Neuronal stem cell (in vitro differentiated cells): ENCODE measurements around the gene ZIC4.

Experiments used
- DNase-seq: peaks from one replicate; pipeline ENCODE4 v3.0.0-alpha.2; 2013; ENCODE audit warnings: low spot score
- H2AFZ ChIP-seq: one replicate; pipeline ENCODE4 v1.6.1; 2013; ENCODE audit warnings: mild to moderate bottlenecking, low read length, inconsistent platforms
- H2AK5ac ChIP-seq: 2 replicates; pipeline ENCODE4 v1.6.1; 2013; ENCODE audit warnings: low read depth, mild to moderate bottlenecking, inconsistent platforms, low read length, moderate library complexity, mixed read lengths
- H2BK120ac ChIP-seq: 2 replicates; pipeline ENCODE4 v1.6.1; 2013; ENCODE audit warnings: low read depth, mild to moderate bottlenecking, inconsistent platforms, low read length, moderate library complexity, mixed read lengths
- H2BK12ac ChIP-seq: one replicate; pipeline ENCODE4 v1.6.1; 2013; ENCODE audit warnings: low read length, inconsistent platforms
- H2BK15ac ChIP-seq: 2 replicates; pipeline ENCODE4 v1.6.1; 2013; ENCODE audit warnings: mild to moderate bottlenecking, low read length, inconsistent platforms, mixed read lengths
- H2BK5ac ChIP-seq: one replicate; pipeline ENCODE4 v1.6.1; 2013; ENCODE audit warnings: inconsistent platforms, mild to moderate bottlenecking, low read length, moderate library complexity
- H3K14ac ChIP-seq: one replicate; pipeline ENCODE4 v1.6.1; 2013; ENCODE audit warnings: low read length, inconsistent platforms
- H3K18ac ChIP-seq: 2 replicates; pipeline ENCODE4 v1.6.1; 2013; ENCODE audit warnings: low read length, inconsistent platforms
- H3K23ac ChIP-seq: 2 replicates; pipeline ENCODE4 v1.6.1; 2013; ENCODE audit warnings: low read depth, mild to moderate bottlenecking, mixed read lengths, low read length, inconsistent platforms; ENCODE audit not compliant: poor library complexity
- H3K27ac ChIP-seq: replicated peaks from 3 replicates; pipeline ENCODE4 v1.5.1; 2013; ENCODE audit warnings: low read length, inconsistent platforms
- H3K27me3 ChIP-seq, 3 experiments: 2 replicates each; pipeline ENCODE4 v1.6.1; 2013; ENCODE audit warnings: low read length in 3 of 3, mild to moderate bottlenecking in 2 of 3, inconsistent platforms in 1 of 3, low read depth in 1 of 3, mixed read lengths in 1 of 3, moderate library complexity in 1 of 3; ENCODE audit not compliant: control insufficient read depth in 3 of 3, insufficient read depth in 3 of 3
- H3K36me3 ChIP-seq, 2 donors: replicated peaks in 1 of 2; 2 replicates each; pipeline ENCODE4 v1.6.1; 2013; ENCODE audit warnings: low read length in 2 of 2; ENCODE audit not compliant: control insufficient read depth in 2 of 2, insufficient read depth in 2 of 2
- H3K4ac ChIP-seq: 2 replicates; pipeline ENCODE4 v1.6.1; 2013; ENCODE audit warnings: inconsistent platforms, mild to moderate bottlenecking, low read length, moderate library complexity
- H3K4me1 ChIP-seq, 2 donors: 1 replicate in 1 of 2; 2 replicates in 1 of 2; pipeline ENCODE4 v1.6.1; 2013; ENCODE audit warnings: low read length in 2 of 2, low read depth in 1 of 2; ENCODE audit not compliant: control insufficient read depth in 2 of 2, insufficient read depth in 1 of 2
- H3K4me2 ChIP-seq: one replicate; pipeline ENCODE4 v1.6.1; 2013; ENCODE audit warnings: mild to moderate bottlenecking, low read length, inconsistent platforms; ENCODE audit not compliant: insufficient read depth, poor library complexity, severe bottlenecking
- H3K4me3 ChIP-seq, 2 donors: 2 replicates each; pipeline ENCODE4 v1.5.1; 2013; ENCODE audit warnings: low read length in 2 of 2, mild to moderate bottlenecking in 2 of 2, inconsistent platforms in 1 of 2, moderate library complexity in 1 of 2
- H3K79me1 ChIP-seq: one replicate; pipeline ENCODE4 v1.6.1; 2013; ENCODE audit warnings: low read depth, mild to moderate bottlenecking, inconsistent platforms, low read length, moderate library complexity
- H3K9ac ChIP-seq: one replicate; pipeline ENCODE4 v1.6.1; 2013; ENCODE audit warnings: mild to moderate bottlenecking, low read depth, low read length, inconsistent platforms; ENCODE audit not compliant: poor library complexity
- H3K9me3 ChIP-seq, 2 donors: replicated peaks in 1 of 2; 2 replicates each; pipeline versions ENCODE3 to v1.6.1; 2013; ENCODE audit warnings: low read length in 2 of 2, mild to moderate bottlenecking in 2 of 2, inconsistent platforms in 1 of 2, low read depth in 1 of 2, mixed read lengths in 1 of 2, moderate library complexity in 1 of 2; ENCODE audit not compliant: control insufficient read depth in 2 of 2, insufficient read depth in 1 of 2
- H4K8ac ChIP-seq: one replicate; pipeline ENCODE4 v1.6.1; 2013; ENCODE audit warnings: low read depth, mild to moderate bottlenecking, inconsistent platforms, low read length, moderate library complexity
- H4K91ac ChIP-seq: one replicate; pipeline ENCODE4 v1.6.1; 2013; ENCODE audit warnings: low read length, low read depth, mild to moderate bottlenecking, inconsistent platforms; ENCODE audit not compliant: poor library complexity
- WGBS, 2 donors: extraction: QIAGEN DNeasy Blood & Tissue Kit; methylation state at CpG; one replicate each; pipeline ENCODE4 v1.1.7; 2013; ENCODE audit warnings: missing lambda C conversion rate in 2 of 2, mixed read lengths in 1 of 2; ENCODE audit not compliant: insufficient read length in 2 of 2, insufficient replicate concordance in 1 of 2; ENCODE audit errors: extremely low coverage in 2 of 2; 5-methylcytosine and 5-hydroxymethylcytosine counted together

Gene ZIC4

DNA sequence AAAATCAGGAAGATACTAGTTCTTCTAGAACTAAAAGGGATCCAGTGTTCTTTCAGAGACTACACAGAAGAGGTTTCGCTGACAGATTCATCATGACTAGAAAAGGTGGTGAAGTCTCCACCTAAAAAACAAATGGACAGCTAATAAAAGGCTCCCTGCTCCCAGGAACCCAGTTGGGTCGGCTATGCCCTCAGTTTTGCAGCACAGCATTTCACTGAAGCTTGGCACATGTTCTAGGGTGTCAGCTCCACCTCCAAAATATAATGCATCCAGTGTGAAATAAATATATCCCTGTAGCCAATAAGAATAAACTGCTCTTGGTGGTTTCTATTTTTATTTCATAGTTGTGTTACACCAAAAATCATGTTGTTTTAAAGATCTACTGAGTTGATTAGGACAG, 55.0 kb downstream of the ZIC4 start:
- Histone ChIP-seq H3K79me1 (no peaks in the 10 kb centered on the region), H3K18ac (no peak overlapping the region), H3K4ac (no peak overlapping the region), H3K4me1 (peaks cover 5% of the 10 kb centered on the region in 2 donors), H2BK12ac (no peak overlapping the region), H3K23ac (no peak overlapping the region), H3K14ac (no peak overlapping the region), H3K36me3 (no peaks in the 10 kb centered on the region), H3K4me2 (no peak overlapping the region), H3K27me3 (peaks cover 0 to 89% (median 3%) of the 10 kb centered on the region in 3 experiments), H3K27ac (no peak overlapping the region), H3K9me3 (no peaks in the 10 kb centered on the region), H2BK5ac (no peak overlapping the region), H2AK5ac (no peak overlapping the region), H2BK15ac (no peak overlapping the region), H4K91ac (no peak overlapping the region), H4K8ac (no peak overlapping the region), H3K4me3 (no peak overlapping the region), H3K9ac (no peak overlapping the region), H2BK120ac (no peak overlapping the region), H2AFZ (no peak overlapping the region)
- no peak for DNase-seq
- no CpG with 5 or more reads among the region's 2 CpGs for WGBS, 2 donors

- Histone ChIP-seq H3K27me3 (peaks cover 0 to 81% (median 0%) of the 10 kb centered on the region in 3 experiments), H3K4me2 (no peak overlapping the region), H2BK5ac (no peak overlapping the region), H4K91ac (no peak overlapping the region), H3K79me1 (no peaks in the 10 kb centered on the region), H3K18ac (no peak overlapping the region), H3K4me3 (no peak overlapping the region), H2AFZ (no peak overlapping the region), H2AK5ac (no peak overlapping the region), H3K14ac (no peak overlapping the region), H3K4me1 (no peaks in the 10 kb centered on the region), H2BK12ac (no peak overlapping the region), H2BK120ac (no peak overlapping the region), H3K9me3 (no peaks in the 10 kb centered on the region), H3K27ac (no peak overlapping the region), H3K23ac (no peak overlapping the region), H3K36me3 (no peaks in the 10 kb centered on the region), H4K8ac (no peak overlapping the region), H3K9ac (no peak overlapping the region), H2BK15ac (no peak overlapping the region), H3K4ac (no peak overlapping the region)
- WGBS, 2 donors: no CpG with 5 or more reads among the region's 1 CpG
- DNase-seq: no peak
These were observed 57.4 kb downstream of the ZIC4 start for GRCh38 chr3:147348976-147349375.

DNA sequence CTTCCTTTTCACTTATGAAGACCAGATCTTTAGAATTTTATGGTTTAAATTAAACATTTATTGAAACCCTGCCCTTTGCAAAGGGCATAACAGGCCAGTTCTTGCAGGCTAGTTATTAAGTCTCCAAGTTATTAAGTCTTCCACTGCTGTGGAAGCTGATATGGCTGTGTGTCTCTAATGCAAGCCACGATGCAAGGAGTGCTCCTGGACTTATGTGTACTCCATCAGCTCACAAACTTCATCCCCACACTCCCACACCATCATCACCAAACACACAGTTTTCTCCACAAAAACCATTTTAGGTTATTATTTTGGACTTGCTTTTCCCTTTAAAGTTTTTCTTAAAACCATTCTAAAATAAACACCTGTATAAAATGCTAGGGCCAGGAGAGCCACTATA, 62.4 kb downstream of the ZIC4 start:
- WGBS, 2 donors: no CpG with 5 or more reads among the region's 1 CpG

DNA sequence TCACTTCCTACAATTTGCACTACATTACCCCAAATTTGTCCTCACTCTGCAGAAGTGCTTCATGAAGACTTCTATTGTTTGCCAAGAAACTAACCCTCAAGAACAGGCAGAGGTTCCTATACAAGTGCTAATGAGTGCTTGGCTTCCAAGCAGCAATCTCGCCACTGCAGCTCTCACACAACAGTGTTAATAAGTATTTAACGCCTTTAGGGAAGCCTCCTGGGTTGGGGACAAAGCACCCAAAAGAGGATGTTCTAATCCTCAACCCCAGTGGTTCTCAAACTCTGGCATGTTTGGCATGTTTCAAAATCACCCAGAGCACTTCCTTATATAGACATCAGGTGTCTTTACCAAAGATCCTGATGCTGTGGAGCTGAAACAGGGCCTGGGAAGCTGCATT, 64.6 kb downstream of the ZIC4 start:
- no peak overlapping the region for H3K23ac ChIP-seq
- no CpG with 5 or more reads among the region's 2 CpGs for WGBS, 2 donors
- H3K27me3 ChIP-seq: peaks cover 0 to 31% (median 0%) of the 10 kb centered on the region in 3 experiments
- H3K4me1 ChIP-seq: peaks cover 0 to 5% of the 10 kb centered on the region in 2 donors
- H3K4ac ChIP-seq: no peak overlapping the region
- no peaks in the 10 kb centered on the region for H3K9me3 ChIP-seq
- H2BK15ac ChIP-seq: no peak overlapping the region
- H3K18ac ChIP-seq: no peak overlapping the region
- no peak overlapping the region for H3K4me3 ChIP-seq
- H4K8ac ChIP-seq: no peak overlapping the region
- H2BK12ac ChIP-seq: no peak overlapping the region
- no peak overlapping the region for H2BK5ac ChIP-seq
- H3K79me1 ChIP-seq: no peaks in the 10 kb centered on the region
- peak overlapping the region; percentile 69 for H3K27ac ChIP-seq
- DNase-seq: no peak
- H3K14ac ChIP-seq: no peak overlapping the region
- H3K36me3 ChIP-seq: no peaks in the 10 kb centered on the region
- no peak overlapping the region for H4K91ac ChIP-seq
- no peak overlapping the region for H3K4me2 ChIP-seq
- no peak overlapping the region for H2BK120ac ChIP-seq
- H2AK5ac ChIP-seq: no peak overlapping the region
- H2AFZ ChIP-seq: no peak overlapping the region
- H3K9ac ChIP-seq: no peak overlapping the region

More for the DNA sequence above, 62.4 kb downstream of the ZIC4 start:
- H3K23ac ChIP-seq: no peak overlapping the region
- no peak overlapping the region for H2BK120ac ChIP-seq
- H3K18ac ChIP-seq: no peak overlapping the region
- no peaks in the 10 kb centered on the region for H3K79me1 ChIP-seq
- H4K8ac ChIP-seq: no peak overlapping the region
- no peak overlapping the region for H3K27ac ChIP-seq
- no peak overlapping the region for H2AK5ac ChIP-seq
- H3K9me3 ChIP-seq: no peaks in the 10 kb centered on the region
- H2BK12ac ChIP-seq: no peak overlapping the region
- H3K9ac ChIP-seq: no peak overlapping the region
- H3K27me3 ChIP-seq: peaks cover 0 to 46% (median 0%) of the 10 kb centered on the region in 3 experiments
- H4K91ac ChIP-seq: no peak overlapping the region
- H2BK5ac ChIP-seq: no peak overlapping the region
- H2AFZ ChIP-seq: no peak overlapping the region
- H3K14ac ChIP-seq: no peak overlapping the region
- no peak overlapping the region for H3K4ac ChIP-seq
- no peak overlapping the region for H3K4me3 ChIP-seq
- H3K4me2 ChIP-seq: no peak overlapping the region
- H3K4me1 ChIP-seq: peaks cover 0 to 5% of the 10 kb centered on the region in 2 donors
- no peak for DNase-seq
- H2BK15ac ChIP-seq: no peak overlapping the region
- no peaks in the 10 kb centered on the region for H3K36me3 ChIP-seq
